CD14-positive monocyte (primary cell): Measurements from ENCODE around the gene VAT1. TPM values are rescaled to one million over a fixed set of nuclear protein-coding genes. Genes with fewer than 3 reads are reported as not detected.
"Not testable (repeated sequence)": the region's sequence is repeated elsewhere in the genome, so short reads cannot be mapped to it uniquely, and the experiment has no call there.

Experiments
- DNase-seq, 3 donors: peaks; one replicate each; pipeline ENCODE4 v3.0.0-alpha.2; 2011 to 2022
- H2AFZ ChIP-seq: 2 replicates; pipeline ENCODE4 v1.6.0; 2012; ENCODE audit warnings: mild to moderate bottlenecking, low read depth, low read length, inconsistent platforms; ENCODE audit not compliant: insufficient read depth, poor library complexity, severe bottlenecking
- H3K27ac ChIP-seq, 2 donors: 1 replicate in 1 of 2; 2 replicates in 1 of 2; pipeline ENCODE4 v1.5.1; 2012 to 2013; ENCODE audit warnings: low read length in 2 of 2, control low read depth in 1 of 2, inconsistent platforms in 1 of 2, low read depth in 1 of 2, mild to moderate bottlenecking in 1 of 2
- H3K27me3 ChIP-seq, 2 donors: one replicate each; pipeline versions ENCODE4 v1.6.0 to v1.6.1; 2011 to 2013; ENCODE audit warnings: low read length in 2 of 2; ENCODE audit not compliant: control insufficient read depth in 2 of 2, insufficient read depth in 2 of 2
- H3K36me3 ChIP-seq, 2 donors: replicated peaks in 1 of 2; 1 replicate in 1 of 2; 2 replicates in 1 of 2; pipeline versions ENCODE4 v1.5.1 to v1.6.1; 2012 to 2013; ENCODE audit warnings: low read length in 2 of 2, control low read depth in 1 of 2, inconsistent platforms in 1 of 2, mild to moderate bottlenecking in 1 of 2; ENCODE audit not compliant: insufficient read depth in 2 of 2, control insufficient read depth in 1 of 2
- H3K4me1 ChIP-seq, 2 donors: 1 replicate in 1 of 2; 2 replicates in 1 of 2; pipeline versions ENCODE4 v1.5.1 to v1.6.1; 2012 to 2013; ENCODE audit warnings: low read length in 2 of 2, control low read depth in 1 of 2, inconsistent platforms in 1 of 2, mild to moderate bottlenecking in 1 of 2, moderate library complexity in 1 of 2; ENCODE audit not compliant: insufficient read depth in 2 of 2, control insufficient read depth in 1 of 2
- H3K4me2 ChIP-seq: replicated peaks from 2 replicates; pipeline ENCODE3; 2012; ENCODE audit warnings: low read length, moderate library complexity, mild to moderate bottlenecking; ENCODE audit not compliant: poor library complexity, severe bottlenecking; ENCODE audit errors: extremely low read depth
- H3K4me3 ChIP-seq, 3 experiments: fragments of 200-600 bp in 1 of 3; sonication (generic) in 1 of 3; replicated peaks in 1 of 3; 1 replicate in 2 of 3; 2 replicates in 1 of 3; pipeline ENCODE4 v1.5.1; 2011 to 2013; ENCODE audit warnings: low read length in 3 of 3, mild to moderate bottlenecking in 3 of 3, control low read depth in 2 of 3, low read depth in 2 of 3, inconsistent platforms in 1 of 3, moderate library complexity in 1 of 3
- H3K79me2 ChIP-seq: 2 replicates; pipeline ENCODE4 v1.6.0; 2012; ENCODE audit warnings: mild to moderate bottlenecking, control low read depth, inconsistent platforms, low read length, moderate library complexity; ENCODE audit not compliant: insufficient read depth
- H3K9ac ChIP-seq: 2 replicates; pipeline ENCODE4 v1.6.0; 2017; ENCODE audit warnings: low read length, mild to moderate bottlenecking; ENCODE audit not compliant: insufficient read depth, poor library complexity, severe bottlenecking
- H3K9me3 ChIP-seq, 2 donors: replicated peaks in 1 of 2; 1 replicate in 1 of 2; 2 replicates in 1 of 2; pipeline versions ENCODE4 v1.5.1 to v1.6.1; 2012 to 2013; ENCODE audit warnings: low read length in 2 of 2, control low read depth in 1 of 2; ENCODE audit not compliant: control insufficient read depth in 1 of 2, insufficient read depth in 1 of 2
- H4K20me1 ChIP-seq: 2 replicates; pipeline ENCODE4 v1.6.0; 2012; ENCODE audit warnings: mild to moderate bottlenecking, low read length, control low read depth, moderate library complexity; ENCODE audit not compliant: insufficient read depth
- H3K27ac Mint-ChIP-seq, 7 donors: one replicate each; pipeline ENCODE4 v1.8.0; 2020; ENCODE audit warnings: mild to moderate bottlenecking in 7 of 7, mixed read lengths in 7 of 7, moderate library complexity in 6 of 7, inconsistent platforms in 2 of 7
- H3K27me3 Mint-ChIP-seq, 3 donors: one replicate each; pipeline ENCODE4 v1.8.0; 2021 to 2022; ENCODE audit warnings: low read depth in 3 of 3, mild to moderate bottlenecking in 3 of 3, mixed read lengths in 3 of 3, moderate library complexity in 3 of 3, inconsistent platforms in 1 of 3
- H3K36me3 Mint-ChIP-seq, 2 donors: one replicate each; pipeline ENCODE4 v1.8.0; 2020; ENCODE audit warnings: mixed read lengths in 2 of 2, inconsistent platforms in 1 of 2, mild to moderate bottlenecking in 1 of 2
- H3K4me1 Mint-ChIP-seq: one replicate; pipeline ENCODE4 v1.8.0; 2020; ENCODE audit warnings: mild to moderate bottlenecking, mixed read lengths
- H3K4me3 Mint-ChIP-seq, 2 donors: one replicate each; pipeline ENCODE4 v1.8.0; 2020; ENCODE audit warnings: mild to moderate bottlenecking in 2 of 2, mixed read lengths in 2 of 2, moderate library complexity in 1 of 2
- H3K9me3 Mint-ChIP-seq, 7 donors: one replicate each; pipeline ENCODE4 v1.8.0; 2020 to 2022; ENCODE audit warnings: mixed read lengths in 7 of 7, mild to moderate bottlenecking in 6 of 7, moderate library complexity in 6 of 7, inconsistent platforms in 2 of 7
- CTCF ChIP-seq: fragments of 200-600 bp; IDR thresholded peaks from one replicate; pipeline ENCODE4 v1.8.0; 2022; ENCODE audit warnings: antibody characterized with exemption, mild to moderate bottlenecking
- WGBS: methylation state at CpG from one replicate; pipeline ENCODE4 v1.1.5; 2013; ENCODE audit warnings: missing lambda C conversion rate; ENCODE audit not compliant: insufficient coverage; 5-methylcytosine and 5-hydroxymethylcytosine counted together
- intact Hi-C, 2 donors: fragments of 100-400 bp; cut with micrococcal nuclease; formaldehyde crosslinking; loops; one replicate each; pipeline versions ENCODE4 v1.15.0 to v1.15.1; 2023
- polyA plus RNA-seq, 3 donors: library from polyadenylated mRNA; depleted of rRNA in 1 of 3; unstranded in 2 of 3; stranded (reverse) in 1 of 3; fragments of 300-500 nt in 2 of 3; fragments of >200 nt in 1 of 3; fragmentation: Illumina TruSeq in 2 of 3; gene quantifications; 1 replicate in 2 of 3; 2 replicates in 1 of 3; pipeline ENCODE4 v1.2.3, GENCODE V29; 2012 to 2021

Gene VAT1
- polyA plus RNA-seq, 3 donors = 12.7 to 39.5 (median 38.0) TPM

GRCh38 chr17:43056051-43056450, 33.9 kb upstream of the VAT1 start:
- H3K4me3 ChIP-seq = no peak overlapping the region
- no peaks in the 10 kb centered on the region for H3K27me3 ChIP-seq

GRCh38 chr17:43053008-43053407, 30.8 kb upstream of the VAT1 start:
- H2AFZ ChIP-seq, H3K4me2 ChIP-seq, H3K79me2 ChIP-seq, H3K9me3 Mint-ChIP-seq, H4K20me1 ChIP-seq, H3K9me3 ChIP-seq, H3K4me3 Mint-ChIP-seq, H3K27me3 Mint-ChIP-seq, H3K4me1 Mint-ChIP-seq, H3K4me1 ChIP-seq, H3K27me3 ChIP-seq, H3K4me3 ChIP-seq, intact Hi-C loops, DNase-seq, H3K9ac ChIP-seq, H3K27ac ChIP-seq: not testable (repeated sequence)
- peak overlapping the region in 1 of 7 donors; percentile 27 for H3K27ac Mint-ChIP-seq
- H3K36me3 Mint-ChIP-seq = peaks cover 41 to 82% of the 10 kb centered on the region in 2 donors
- WGBS = 100% methylated on average over 1 of the region's 7 CpGs
- peaks cover 23 to 81% of the 10 kb centered on the region in 2 donors for H3K36me3 ChIP-seq

More at GRCh38 chr17:43056051-43056450, 33.9 kb upstream of the VAT1 start:
- H3K36me3 ChIP-seq = peaks cover 20 to 63% of the 10 kb centered on the region in 2 donors
- no peaks in the 10 kb centered on the region for H3K9me3 ChIP-seq
- WGBS = 100% methylated on average over 3 of the region's 7 CpGs
- no peak overlapping the region for H3K4me2 ChIP-seq
- intact Hi-C loops = no loop called here
- H4K20me1 ChIP-seq = no peaks in the 10 kb centered on the region
- no peaks in the 10 kb centered on the region for H3K4me1 Mint-ChIP-seq
- no peaks in the 10 kb centered on the region for H3K27me3 Mint-ChIP-seq
- no peaks in the 10 kb centered on the region for H3K9me3 Mint-ChIP-seq
- no peak overlapping the region for H3K4me3 Mint-ChIP-seq
- peaks cover 25 to 76% of the 10 kb centered on the region in 2 donors for H3K36me3 Mint-ChIP-seq
- no peak overlapping the region for H2AFZ ChIP-seq
- H3K79me2 ChIP-seq = no peaks in the 10 kb centered on the region
- no peak for TF ChIP-seq CTCF
- DNase-seq = no peak
- H3K9ac ChIP-seq = no peak overlapping the region
- no peak overlapping the region for H3K27ac ChIP-seq
- H3K4me1 ChIP-seq = no peaks in the 10 kb centered on the region
- H3K27ac Mint-ChIP-seq = no peak overlapping the region
